ENCODE measurements around the gene PYGM.

DNA sequence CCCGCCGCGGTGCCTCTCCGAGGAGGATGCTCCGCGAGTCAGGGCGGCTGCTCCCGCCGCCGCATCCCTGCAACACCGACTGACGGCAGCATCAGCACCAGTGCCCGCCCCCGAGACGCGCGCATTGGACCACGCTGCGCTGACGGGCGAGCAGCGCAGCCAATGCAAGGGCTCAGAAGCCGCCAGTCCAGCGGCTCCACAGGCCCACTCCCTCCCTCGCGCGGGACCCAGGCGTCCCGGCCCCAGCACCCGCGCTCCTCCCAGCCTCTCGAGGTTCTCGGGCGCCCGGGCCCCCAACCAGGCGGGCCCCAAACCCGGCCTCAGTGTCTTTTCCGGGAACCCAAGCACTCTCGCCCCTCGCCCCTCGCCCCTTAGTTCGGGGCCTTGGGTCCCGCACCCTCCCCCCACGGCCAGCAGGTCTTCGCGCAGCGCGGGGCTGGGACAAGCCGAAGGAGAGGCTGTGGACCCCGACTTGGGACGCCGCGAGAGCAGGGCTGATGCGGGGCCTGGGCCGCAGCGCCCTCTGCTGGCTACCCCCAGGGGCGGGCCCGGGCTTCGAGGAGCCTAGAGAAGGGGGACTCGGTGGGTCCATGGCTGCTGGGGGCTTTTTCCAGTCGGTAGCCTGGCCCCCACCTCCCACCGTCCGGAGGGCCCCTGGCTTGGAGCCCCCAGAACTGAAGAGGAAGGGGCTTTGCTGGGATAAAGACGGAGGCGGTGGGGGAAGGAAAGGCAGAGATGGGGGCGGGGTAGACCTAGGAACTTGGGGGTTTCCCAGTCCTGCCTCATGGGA lies 36.5 kb downstream of the PYGM start, which contains the start of gene NRXN2:
- TF ChIP-seq ZNF510 (CRISPR knock-in tag; IDR thresholded peaks at IDR 0.05; ENCODE audit: low read depth), result no peak
- no peak for TF ChIP-seq SNAI1 (CRISPR knock-in tag; IDR thresholded peaks at IDR 0.05; ENCODE audit: borderline replicate concordance)
- no peak for TF ChIP-seq SUZ12 (IDR thresholded peaks at IDR 0.05; ENCODE audit: low read depth, low read length)
- TF ChIP-seq ZNF441 (CRISPR knock-in tag; IDR thresholded peaks at IDR 0.05; ENCODE audit: borderline replicate concordance), result no peak
- 0 out of 2 replicates have a peak, but pooled peaks have one; percentile 19 for TF ChIP-seq CBFB (CRISPR knock-in tag; IDR thresholded peaks at IDR 0.05)

Measured in HepG2 (cell line).